GM12801 (cell line): Measurements from ENCODE around the gene MAST4.

ENCODE experiments used
- TF ChIP-seq, protein P1 (sequence below): IDR thresholded peaks from one replicate; pipeline ENCODE4 v1.5.1; 2011; ENCODE audit warnings: control low read depth; ENCODE audit not compliant: insufficient read length; ENCODE audit errors: extremely low read depth

MAST4 gene

DNA sequence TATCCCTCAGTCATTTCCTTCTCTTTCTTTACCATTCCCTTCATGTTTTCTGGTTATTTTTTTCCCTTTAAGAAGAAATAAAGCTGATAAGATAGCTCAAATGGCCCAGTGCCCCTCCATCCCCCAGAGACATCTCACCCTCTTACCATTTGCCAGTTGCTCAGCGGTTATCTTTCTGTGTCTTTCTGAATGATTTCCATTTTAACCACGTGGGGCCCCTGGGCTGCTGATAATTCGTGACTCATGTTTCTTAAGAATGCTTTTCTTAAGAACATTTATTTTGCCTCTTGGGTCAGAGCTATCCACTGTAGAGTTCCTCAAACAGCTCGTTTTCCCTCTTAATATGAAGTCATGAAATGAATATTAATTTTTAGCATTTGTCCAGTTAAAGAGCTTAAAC lies 147.8 kb downstream of the MAST4 start:
- TF ChIP-seq, protein P1, sequence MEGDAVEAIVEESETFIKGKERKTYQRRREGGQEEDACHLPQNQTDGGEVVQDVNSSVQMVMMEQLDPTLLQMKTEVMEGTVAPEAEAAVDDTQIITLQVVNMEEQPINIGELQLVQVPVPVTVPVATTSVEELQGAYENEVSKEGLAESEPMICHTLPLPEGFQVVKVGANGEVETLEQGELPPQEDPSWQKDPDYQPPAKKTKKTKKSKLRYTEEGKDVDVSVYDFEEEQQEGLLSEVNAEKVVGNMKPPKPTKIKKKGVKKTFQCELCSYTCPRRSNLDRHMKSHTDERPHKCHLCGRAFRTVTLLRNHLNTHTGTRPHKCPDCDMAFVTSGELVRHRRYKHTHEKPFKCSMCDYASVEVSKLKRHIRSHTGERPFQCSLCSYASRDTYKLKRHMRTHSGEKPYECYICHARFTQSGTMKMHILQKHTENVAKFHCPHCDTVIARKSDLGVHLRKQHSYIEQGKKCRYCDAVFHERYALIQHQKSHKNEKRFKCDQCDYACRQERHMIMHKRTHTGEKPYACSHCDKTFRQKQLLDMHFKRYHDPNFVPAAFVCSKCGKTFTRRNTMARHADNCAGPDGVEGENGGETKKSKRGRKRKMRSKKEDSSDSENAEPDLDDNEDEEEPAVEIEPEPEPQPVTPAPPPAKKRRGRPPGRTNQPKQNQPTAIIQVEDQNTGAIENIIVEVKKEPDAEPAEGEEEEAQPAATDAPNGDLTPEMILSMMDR = no peak

- TF ChIP-seq, protein P1 = no peak
These were observed 149.1 kb downstream of the MAST4 start for GRCh38 chr5:66745297-66745696.

GRCh38 chr5:66747607-66748006 lies 151.4 kb downstream of the MAST4 start:
- TF ChIP-seq, protein P1 = no peak

DNA sequence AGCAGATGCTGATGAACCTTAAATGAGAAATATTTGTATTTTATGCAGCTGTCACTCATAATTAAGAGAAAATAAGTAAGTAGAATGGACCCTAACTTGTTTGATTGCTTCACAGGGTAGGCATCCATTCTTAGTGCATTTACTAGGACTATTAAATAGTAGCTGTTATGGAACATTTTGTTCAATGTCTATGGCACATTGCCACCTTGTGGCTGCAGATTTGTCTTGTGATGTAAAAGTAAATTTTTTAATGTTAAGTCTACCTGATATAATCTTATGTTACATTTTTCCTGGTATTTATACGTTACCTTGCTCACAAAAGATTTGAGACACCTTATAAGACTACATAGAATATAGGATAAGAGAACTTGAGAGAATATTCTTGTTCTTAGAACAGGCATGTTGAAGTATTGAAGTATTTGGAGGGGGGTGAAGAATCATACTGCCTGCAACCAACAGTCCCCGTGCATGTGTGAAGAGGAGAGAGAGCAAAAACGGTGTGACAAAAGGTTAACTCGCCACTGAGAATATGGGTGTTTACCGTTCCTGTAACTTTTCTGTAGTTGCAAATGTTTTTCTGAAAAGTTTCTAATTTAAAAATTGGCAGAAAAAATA lies 161.1 kb downstream of the MAST4 start:
- TF ChIP-seq, protein P1 = no peak

DNA sequence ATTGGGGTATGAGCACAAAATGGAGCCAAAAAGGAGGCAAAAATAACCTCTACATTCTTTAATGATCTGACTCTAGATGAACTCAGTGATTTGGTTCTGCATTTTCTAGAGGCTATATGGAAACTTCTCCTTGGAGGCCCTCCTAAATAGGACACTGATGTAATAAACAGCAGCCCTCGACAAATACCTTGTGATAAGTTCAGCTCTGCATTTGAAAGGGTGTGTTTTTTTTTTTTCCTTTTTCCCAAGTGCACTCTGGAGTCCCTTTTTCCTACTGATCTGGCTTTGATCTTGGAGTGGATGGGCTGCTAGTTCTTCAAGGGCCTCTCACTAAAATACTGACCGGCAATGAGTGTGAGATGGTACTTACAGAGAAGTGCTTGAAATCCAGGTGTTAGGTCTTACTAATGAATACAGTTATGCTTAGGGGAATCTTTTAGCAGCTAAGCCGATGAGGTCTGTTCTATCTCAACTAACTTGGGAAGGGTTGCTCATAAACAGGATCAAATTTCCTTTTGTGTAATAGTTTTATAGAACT lies 161.7 kb downstream of the MAST4 start:
- TF ChIP-seq, protein P1 = no peak

- TF ChIP-seq, protein P1 = no peak
These were observed 173.0 kb downstream of the MAST4 start for GRCh38 chr5:66769030-66769733.

DNA sequence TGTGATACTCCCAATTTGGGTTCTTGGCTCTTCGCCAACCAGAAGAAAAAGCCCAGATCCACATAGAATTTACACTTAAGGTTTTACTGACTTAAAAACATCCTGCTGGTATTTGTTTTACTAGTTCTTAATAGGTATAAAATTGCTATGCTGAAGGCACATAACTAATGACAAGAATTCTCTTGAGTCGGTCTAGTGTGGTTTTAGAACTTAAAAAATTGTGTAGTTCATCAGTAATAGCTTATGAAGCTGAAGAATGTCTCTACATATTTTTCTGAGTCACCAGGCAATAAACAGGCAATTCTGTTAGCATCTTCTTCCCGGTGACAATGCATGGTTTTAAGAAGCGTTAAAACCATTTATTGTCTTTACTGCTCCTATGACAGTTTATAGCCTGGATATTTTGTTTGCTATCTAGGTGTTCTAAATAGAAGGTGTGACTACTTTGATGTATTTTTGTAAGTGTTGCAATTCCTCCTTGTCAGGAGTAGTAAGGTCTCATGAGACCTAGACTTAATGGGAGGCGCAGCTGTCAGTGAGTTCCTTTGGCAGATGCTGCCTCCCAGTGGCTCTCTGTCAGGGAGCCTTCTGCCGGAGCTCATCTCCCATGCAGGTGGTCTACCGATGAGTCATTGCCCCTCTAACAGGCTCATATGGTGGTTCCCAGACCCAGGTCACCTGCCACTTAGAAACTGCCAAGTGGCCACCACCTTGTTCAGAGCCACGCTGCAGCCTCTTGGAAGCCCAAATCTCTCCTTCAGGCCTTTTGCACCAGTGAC lies 173.8 kb downstream of the MAST4 start:
- TF ChIP-seq, protein P1 = no peak
